ENCODE measurements around the gene TAF5L. TPM values are rescaled to one million over a fixed set of nuclear protein-coding genes. Genes with fewer than 3 reads are reported as not detected.

TAF5L gene
- total and polyA plus RNA-seq, 2 of the 4 experiments (the other 2 are of a cell fraction), result 17.9 to 18.6 TPM

- H3K27ac ChIP-seq (ENCODE audit: insufficient read depth, low read length), result no peak overlapping the region
- ChIA-PET CTCF (interaction anchor here (0.6 to 1.4 kb wide), 2 partner anchors 42 to 66 kb away, joined by 3 to 5 read pairs; partner anchors contain the start of gene ABCB10), POLR2A (ENCODE audit: unreplicated experiment) (interaction anchor here (1.0 kb wide), 1 partner anchor 66 kb away, joined by 3 read pairs; the partner anchor contains the start of gene ABCB10)
- dilution Hi-C loops (cut with HindIII; ENCODE audit: low sequenced_read_pairs, unreplicated experiment), result no loop called here
- intact Hi-C loops (cut with micrococcal nuclease), result loop anchor here (5.0 kb wide), 1 partner anchor 458 kb away; no protein-coding TSS in a partner anchor
- H4K5ac ChIP-seq (ENCODE audit: low read depth, low read length), result no peak overlapping the region
- peak overlapping the region; percentile 84 for H3K4me3 ChIP-seq (ENCODE audit: insufficient read depth, low read depth, low read length)
- H4K8ac ChIP-seq (ENCODE audit: low read depth in 2 of 2, low read length in 2 of 2), result no peak overlapping the region
- peak overlapping the region; percentile 94 for H2AFZ ChIP-seq (replicated peaks; ENCODE audit: low read length, poor library complexity)
- H3K4me1 ChIP-seq (ENCODE audit: control insufficient read depth, insufficient read depth, low read length), result peaks cover 6% of the 10 kb centered on the region
- H4K20me1 ChIP-seq (ENCODE audit: insufficient read depth, low read length), result peaks cover 54% of the 10 kb centered on the region
- TF ChIP-seq CHD1 (IDR thresholded peaks at IDR 0.05; ENCODE audit: low read depth, low read length) (no peak), NFE2L2 (IDR thresholded peaks at IDR 0.05; ENCODE audit: low read depth, low read length) (no peak), SMC3 (IDR thresholded peaks at IDR 0.05; ENCODE audit: low read depth, low read length) (no peak), FOS (IDR thresholded peaks at IDR 0.05; ENCODE audit: low read depth, low read length) (no peak), RFX5 (IDR thresholded peaks at IDR 0.05; ENCODE audit: low read depth, low read length) (no peak), MXI1 (IDR thresholded peaks at IDR 0.05; ENCODE audit: borderline replicate concordance, low read depth, low read length) (no peak)
- no peaks in the 10 kb centered on the region for H3K27me3 ChIP-seq (ENCODE audit: control insufficient read depth, insufficient read depth, low read length)
- H3K4ac ChIP-seq (ENCODE audit: low read depth, low read length), result peak overlapping the region; percentile 24; the same call in 1 of the 2 replicates
- H2BK20ac ChIP-seq (ENCODE audit: low read depth, low read length), result no peak overlapping the region
- H3K36me3 ChIP-seq (ENCODE audit: control insufficient read depth, insufficient read depth, low read length), result peaks cover 2% of the 10 kb centered on the region; the same call in 1 of the 2 replicates
- H3K56ac ChIP-seq (ENCODE audit: extremely low read depth, insufficient read depth, low read length), result no peak overlapping the region; the same call in 1 of the 2 replicates
- no TSS peak for BruUV-seq (replicated peaks)
- peak overlapping the region; percentile 96 for H3K4me2 ChIP-seq (ENCODE audit: low read depth, low read length)
- H3K14ac ChIP-seq (replicated peaks; ENCODE audit: low read depth, low read length), result no peak overlapping the region
- 0 out of 2 replicates have a peak overlapping the region, but pooled peaks have one; percentile 5 for H2AK5ac ChIP-seq (ENCODE audit: low read depth, low read length)
- in situ Hi-C loops (cut with MboI; ENCODE audit: low sequenced_read_pairs), result loop anchor here (5.0 kb wide), 1 partner anchor 67 kb away; the partner anchor contains the start of gene ABCB10
- whole genome bisulfite sequencing, 2 experiments (ENCODE audit: extremely low coverage in 2 of 2, insufficient read length in 1 of 2), result 54% methylated on average over 3 of the region's 9 CpGs; no CpG with 5 or more reads in 1 of the 2 experiments
- DNase-seq (no peak), ATAC-seq (ENCODE audit: low read depth) (no peak)
- H2BK5ac ChIP-seq (ENCODE audit: low read depth, low read length, poor library complexity, severe bottlenecking), result no peak overlapping the region
- peaks cover 9% of the 10 kb centered on the region for H3K9me1 ChIP-seq (ENCODE audit: insufficient read depth, low read length)
- no peak overlapping the region for H4K91ac ChIP-seq (ENCODE audit: insufficient read depth, low read depth, low read length)
- H2AK9ac ChIP-seq (replicated peaks; ENCODE audit: low read depth, low read length, poor library complexity), result peak overlapping the region; percentile 1
- no peaks in the 10 kb centered on the region for H3K9me3 ChIP-seq (ENCODE audit: control insufficient read depth, insufficient read depth, low read length)
- H3K79me1 ChIP-seq (ENCODE audit: low read depth in 1 of 2, low read length in 2 of 2), result peaks cover 22 to 57% of the 10 kb centered on the region in 2 experiments
- H3K23ac ChIP-seq (ENCODE audit: low read depth, low read length), result peak overlapping the region; percentile 10
- peak overlapping the region; percentile 56 for H3K9ac ChIP-seq (ENCODE audit: low read depth, low read length)
- H3K18ac ChIP-seq (ENCODE audit: low read depth, low read length), result no peak overlapping the region
- H2BK120ac ChIP-seq (ENCODE audit: low read depth, low read length), result no peak overlapping the region
- H2BK15ac ChIP-seq (ENCODE audit: low read depth, low read length), result no peak overlapping the region
Measured at GRCh38 chr1:229624521-229625070, 1.3 kb downstream of the TAF5L start.
